DND-41 (cell line): ENCODE measurements around the gene TBC1D17.

Source experiments
- EZH2 ChIP-seq: IDR thresholded peaks from 3 replicates; pipeline ENCODE4 v1.6.1; 2012; ENCODE audit warnings: borderline replicate concordance, low read depth, mild to moderate bottlenecking, moderate library complexity, low read length, inconsistent platforms; ENCODE audit not compliant: severe bottlenecking
- TF ChIP-seq, protein P1 (sequence below): IDR thresholded peaks from 2 replicates; pipeline ENCODE4 v1.5.1; 2012; ENCODE audit warnings: borderline replicate concordance, low read length, moderate library complexity, mild to moderate bottlenecking; ENCODE audit not compliant: poor library complexity, severe bottlenecking; ENCODE audit errors: extremely low read depth

DNA sequence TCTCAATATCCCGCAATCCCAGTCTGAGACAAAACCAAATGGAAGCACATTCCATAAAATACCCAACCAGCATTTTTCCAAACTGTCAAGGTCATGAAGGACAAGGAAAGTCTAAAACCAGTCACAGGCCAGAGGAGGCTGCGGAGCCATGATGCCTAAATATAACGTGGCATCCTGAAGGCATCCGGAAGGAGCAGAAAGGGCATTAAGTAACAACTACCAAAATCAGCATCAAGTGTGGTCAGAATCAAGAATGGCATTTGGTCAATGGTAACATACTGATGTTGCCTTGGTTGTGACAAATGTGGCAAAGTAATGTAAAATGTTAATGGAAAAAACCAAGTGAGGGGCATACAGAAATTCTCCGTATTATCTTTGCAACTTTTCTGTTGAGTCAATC lies 48.0 kb downstream of the TBC1D17 start:
- TF ChIP-seq, protein P1, sequence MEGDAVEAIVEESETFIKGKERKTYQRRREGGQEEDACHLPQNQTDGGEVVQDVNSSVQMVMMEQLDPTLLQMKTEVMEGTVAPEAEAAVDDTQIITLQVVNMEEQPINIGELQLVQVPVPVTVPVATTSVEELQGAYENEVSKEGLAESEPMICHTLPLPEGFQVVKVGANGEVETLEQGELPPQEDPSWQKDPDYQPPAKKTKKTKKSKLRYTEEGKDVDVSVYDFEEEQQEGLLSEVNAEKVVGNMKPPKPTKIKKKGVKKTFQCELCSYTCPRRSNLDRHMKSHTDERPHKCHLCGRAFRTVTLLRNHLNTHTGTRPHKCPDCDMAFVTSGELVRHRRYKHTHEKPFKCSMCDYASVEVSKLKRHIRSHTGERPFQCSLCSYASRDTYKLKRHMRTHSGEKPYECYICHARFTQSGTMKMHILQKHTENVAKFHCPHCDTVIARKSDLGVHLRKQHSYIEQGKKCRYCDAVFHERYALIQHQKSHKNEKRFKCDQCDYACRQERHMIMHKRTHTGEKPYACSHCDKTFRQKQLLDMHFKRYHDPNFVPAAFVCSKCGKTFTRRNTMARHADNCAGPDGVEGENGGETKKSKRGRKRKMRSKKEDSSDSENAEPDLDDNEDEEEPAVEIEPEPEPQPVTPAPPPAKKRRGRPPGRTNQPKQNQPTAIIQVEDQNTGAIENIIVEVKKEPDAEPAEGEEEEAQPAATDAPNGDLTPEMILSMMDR: no peak
- TF ChIP-seq EZH2: no peak
